IMR-90 (cell line): ENCODE data around the gene SPEF2. TPM values are rescaled to one million over a fixed set of nuclear protein-coding genes. Genes with fewer than 3 reads are reported as not detected.

Experiments used
- CEBPB ChIP-seq: IDR thresholded peaks from 2 replicates; pipeline ENCODE4 v1.6.1; 2012; ENCODE audit warnings: low read depth, low read length, improper control_type of control experiment
- CHD1 ChIP-seq: IDR thresholded peaks from 2 replicates; pipeline ENCODE4 v1.6.1; 2012; ENCODE audit warnings: low read depth, low read length, improper control_type of control experiment
- ELK1 ChIP-seq: fragments of 150-350 bp; IDR thresholded peaks from 2 replicates; pipeline ENCODE4 v1.6.1; 2016; ENCODE audit warnings: low read depth, mild to moderate bottlenecking, low read length, moderate library complexity, borderline replicate concordance
- FOS ChIP-seq: fragments of 150-350 bp; IDR thresholded peaks from 2 replicates; pipeline ENCODE4 v1.6.1; 2016; ENCODE audit warnings: low read depth, low read length
- MAFK ChIP-seq: IDR thresholded peaks from 2 replicates; pipeline ENCODE4 v1.6.1; 2012; ENCODE audit warnings: low read depth, low read length, improper control_type of control experiment
- MAZ ChIP-seq: IDR thresholded peaks from 2 replicates; pipeline ENCODE4 v1.6.1; 2012; ENCODE audit warnings: low read depth, mild to moderate bottlenecking, low read length, improper control_type of control experiment, moderate library complexity, borderline replicate concordance
- MXI1 ChIP-seq: IDR thresholded peaks from 2 replicates; pipeline ENCODE4 v1.6.1; 2012; ENCODE audit warnings: low read depth, mild to moderate bottlenecking, low read length, moderate library complexity, borderline replicate concordance
- NFE2L2 ChIP-seq: fragments of 150-350 bp; IDR thresholded peaks from 2 replicates; pipeline ENCODE4 v1.6.1; 2016; ENCODE audit warnings: low read depth, mild to moderate bottlenecking, low read length
- POLR2A ChIP-seq: IDR thresholded peaks from 2 replicates; pipeline ENCODE4 v1.6.1; 2012; ENCODE audit warnings: mild to moderate bottlenecking, low read depth, low read length
- RAD21 ChIP-seq: IDR thresholded peaks from 2 replicates; pipeline ENCODE4 v1.6.1; 2012; ENCODE audit warnings: low read length, improper control_type of control experiment
- RCOR1 ChIP-seq: IDR thresholded peaks from 2 replicates; pipeline ENCODE4 v1.6.1; 2012; ENCODE audit warnings: mild to moderate bottlenecking, low read length, improper control_type of control experiment; ENCODE audit not compliant: insufficient replicate concordance
- RFX5 ChIP-seq: IDR thresholded peaks from 2 replicates; pipeline ENCODE4 v1.8.0; 2012; ENCODE audit warnings: low read depth, mild to moderate bottlenecking, low read length, moderate library complexity
- SMC3 ChIP-seq: fragments of 150-350 bp; IDR thresholded peaks from 2 replicates; pipeline ENCODE4 v1.6.1; 2016; ENCODE audit warnings: low read depth, mild to moderate bottlenecking, antibody characterized with exemption, low read length, moderate library complexity
- polyA plus RNA-seq, 3 experiments: library from polyadenylated mRNA; depleted of rRNA; stranded (reverse); fragments of >200 nt; gene quantifications; 2 replicates each; pipeline ENCODE4 v1.2.3, GENCODE V29; 2012; ENCODE audit warnings: low replicate concordance in 1 of 3
- total RNA-seq: library from RNA; depleted of rRNA; stranded (reverse); fragments of >200 nt; gene quantifications from 2 replicates; pipeline ENCODE4 v1.2.3, GENCODE V29; 2012

The SPEF2 gene
- total and polyA plus RNA-seq, 2 of the 4 experiments (the other 2 are of a cell fraction) = 1.7 to 2.3 TPM

DNA sequence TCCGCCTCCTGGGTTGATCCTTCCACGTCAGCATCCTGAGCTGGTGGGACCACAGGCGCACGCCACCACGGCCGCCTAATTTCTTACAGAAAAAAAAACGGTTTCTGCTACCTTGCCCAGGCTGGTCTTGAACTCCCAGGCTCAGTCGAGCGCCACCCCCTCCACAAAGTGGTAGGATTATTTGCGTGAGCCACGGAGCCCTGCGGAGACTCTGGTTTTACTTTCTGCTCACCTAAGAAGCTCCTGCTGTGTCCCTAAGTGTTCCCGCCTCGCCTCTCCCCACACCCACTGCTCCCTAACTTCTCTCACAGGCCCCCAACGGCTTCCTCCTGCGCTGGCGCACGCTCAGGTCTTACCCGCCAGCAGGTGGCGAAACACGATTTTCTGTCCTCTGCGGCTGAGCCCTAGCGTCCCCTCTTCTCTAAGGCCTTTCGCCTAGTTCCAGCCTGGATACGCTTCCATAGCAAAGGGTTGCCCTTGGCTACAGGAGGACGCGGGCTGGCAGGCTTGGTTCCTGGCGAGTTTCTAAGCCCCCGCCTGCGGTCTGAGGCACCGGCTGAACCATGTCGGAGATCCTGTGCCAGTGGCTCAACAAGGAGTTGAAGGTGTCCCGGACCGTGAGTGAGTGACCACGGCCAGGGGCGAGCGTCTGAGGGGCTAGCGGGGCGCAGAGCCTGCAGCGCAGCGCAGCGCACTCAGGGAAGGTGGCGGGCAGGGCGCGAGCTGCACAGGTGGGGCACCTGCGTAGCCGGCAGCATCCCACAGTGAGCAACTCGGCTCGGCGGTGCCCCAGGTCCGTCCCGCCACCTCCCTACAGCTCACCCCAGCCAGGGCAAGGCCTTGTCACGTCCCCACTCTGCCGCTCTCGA lies at the start of gene SPEF2 (continued):
- TF ChIP-seq ELK1 (no peak), RCOR1 (no peak), CHD1 (no peak), NFE2L2 (no peak), MAZ (peak; percentile 74), RFX5 (no peak), CEBPB (no peak), SMC3 (peak; percentile 82), FOS (no peak), POLR2A (no peak), MXI1 (peak; percentile 59; the same call in 1 of the 2 replicates), RAD21 (peak; percentile 72), MAFK (no peak)
